ENCODE results near the gene TSEN34. TPM values are rescaled to one million over a fixed set of nuclear protein-coding genes. Genes with fewer than 3 reads are reported as not detected.
A peak's percentile ranks its signal among the peaks of the same experiment; 100 is the strongest.

The TSEN34 gene
- total RNA-seq, 1 donor from 2014 or later: 52.6 TPM

DNA sequence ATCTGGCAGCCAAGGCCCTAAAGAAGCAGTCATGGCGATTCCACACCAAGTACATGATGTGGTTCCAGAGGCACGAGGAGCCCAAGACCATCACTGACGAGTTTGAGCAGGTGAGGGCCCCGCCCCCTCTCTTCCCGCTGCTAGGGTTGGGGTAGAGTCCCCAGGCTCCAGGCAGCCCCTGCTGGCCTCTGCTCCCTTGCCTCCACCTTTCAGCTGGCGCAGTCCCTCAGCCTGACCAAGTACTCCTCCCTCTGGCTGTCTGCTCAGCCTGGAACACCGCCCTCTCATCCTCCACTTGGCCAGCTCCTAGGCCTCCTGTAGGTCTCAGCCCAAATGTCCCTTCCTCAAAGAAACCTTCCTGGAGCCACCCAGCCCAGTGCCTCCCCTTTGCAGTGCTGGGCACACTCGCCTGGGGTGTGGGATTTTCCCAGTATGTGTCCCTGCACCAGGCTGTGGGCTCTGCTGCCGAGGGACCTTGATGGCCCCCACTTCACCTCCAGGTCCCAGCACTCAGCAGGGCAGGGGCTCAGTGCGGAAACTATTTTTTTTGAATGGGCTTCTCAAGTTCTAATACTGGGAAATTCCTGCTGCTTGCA, 37.3 kb upstream of the TSEN34 start:
- H3K9me3 ChIP-seq (ENCODE audit: insufficient read depth, low read depth, low read length): no peaks in the 10 kb centered on the region
- no peak overlapping the region for H3K4me3 ChIP-seq (ENCODE audit: insufficient read depth, low read depth, low read length)
- H3K27me3 ChIP-seq (ENCODE audit: insufficient read depth, low read length): no peaks in the 10 kb centered on the region
- Mint-ChIP-seq H3K4me1 (ENCODE audit: low read depth, unreplicated experiment) (peaks cover 5% of the 10 kb centered on the region), H3K36me3 (ENCODE audit: low read depth, unreplicated experiment) (peaks cover 14% of the 10 kb centered on the region), H3K27ac (ENCODE audit: unreplicated experiment) (no peak overlapping the region), H3K27me3 (ENCODE audit: low read depth, unreplicated experiment) (no peaks in the 10 kb centered on the region), H3K9me3 (ENCODE audit: unreplicated experiment) (no peaks in the 10 kb centered on the region), H3K4me3 (ENCODE audit: unreplicated experiment) (peak overlapping the region; percentile 20)
- H2AFZ ChIP-seq (ENCODE audit: low read depth, low read length): no peak overlapping the region
- H3K9ac ChIP-seq (ENCODE audit: low read length): no peak overlapping the region
- peaks cover 48% of the 10 kb centered on the region for H3K36me3 ChIP-seq (ENCODE audit: insufficient read depth, low read length)
- H3K27ac ChIP-seq (ENCODE audit: low read depth, low read length): no peak overlapping the region
- no peak overlapping the region for H3K4me2 ChIP-seq (ENCODE audit: low read length)
- TF ChIP-seq, protein P1, sequence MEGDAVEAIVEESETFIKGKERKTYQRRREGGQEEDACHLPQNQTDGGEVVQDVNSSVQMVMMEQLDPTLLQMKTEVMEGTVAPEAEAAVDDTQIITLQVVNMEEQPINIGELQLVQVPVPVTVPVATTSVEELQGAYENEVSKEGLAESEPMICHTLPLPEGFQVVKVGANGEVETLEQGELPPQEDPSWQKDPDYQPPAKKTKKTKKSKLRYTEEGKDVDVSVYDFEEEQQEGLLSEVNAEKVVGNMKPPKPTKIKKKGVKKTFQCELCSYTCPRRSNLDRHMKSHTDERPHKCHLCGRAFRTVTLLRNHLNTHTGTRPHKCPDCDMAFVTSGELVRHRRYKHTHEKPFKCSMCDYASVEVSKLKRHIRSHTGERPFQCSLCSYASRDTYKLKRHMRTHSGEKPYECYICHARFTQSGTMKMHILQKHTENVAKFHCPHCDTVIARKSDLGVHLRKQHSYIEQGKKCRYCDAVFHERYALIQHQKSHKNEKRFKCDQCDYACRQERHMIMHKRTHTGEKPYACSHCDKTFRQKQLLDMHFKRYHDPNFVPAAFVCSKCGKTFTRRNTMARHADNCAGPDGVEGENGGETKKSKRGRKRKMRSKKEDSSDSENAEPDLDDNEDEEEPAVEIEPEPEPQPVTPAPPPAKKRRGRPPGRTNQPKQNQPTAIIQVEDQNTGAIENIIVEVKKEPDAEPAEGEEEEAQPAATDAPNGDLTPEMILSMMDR (IDR thresholded peaks at IDR 0.05; ENCODE audit: insufficient read depth, low read depth, low read length): no peak
- no peak for TF ChIP-seq EZH2 (IDR thresholded peaks at IDR 0.05; ENCODE audit: insufficient read depth, low read length)
- H4K20me1 ChIP-seq (ENCODE audit: insufficient read depth, low read length): peaks cover 62% of the 10 kb centered on the region
- H3K79me2 ChIP-seq (ENCODE audit: insufficient read depth, low read length): peaks cover 16% of the 10 kb centered on the region
- FAIRE-seq (no peak), DNase-seq (ENCODE audit: low read depth) (no peak)
- H3K4me1 ChIP-seq (ENCODE audit: insufficient read depth, low read length): peaks cover 21% of the 10 kb centered on the region

DNA sequence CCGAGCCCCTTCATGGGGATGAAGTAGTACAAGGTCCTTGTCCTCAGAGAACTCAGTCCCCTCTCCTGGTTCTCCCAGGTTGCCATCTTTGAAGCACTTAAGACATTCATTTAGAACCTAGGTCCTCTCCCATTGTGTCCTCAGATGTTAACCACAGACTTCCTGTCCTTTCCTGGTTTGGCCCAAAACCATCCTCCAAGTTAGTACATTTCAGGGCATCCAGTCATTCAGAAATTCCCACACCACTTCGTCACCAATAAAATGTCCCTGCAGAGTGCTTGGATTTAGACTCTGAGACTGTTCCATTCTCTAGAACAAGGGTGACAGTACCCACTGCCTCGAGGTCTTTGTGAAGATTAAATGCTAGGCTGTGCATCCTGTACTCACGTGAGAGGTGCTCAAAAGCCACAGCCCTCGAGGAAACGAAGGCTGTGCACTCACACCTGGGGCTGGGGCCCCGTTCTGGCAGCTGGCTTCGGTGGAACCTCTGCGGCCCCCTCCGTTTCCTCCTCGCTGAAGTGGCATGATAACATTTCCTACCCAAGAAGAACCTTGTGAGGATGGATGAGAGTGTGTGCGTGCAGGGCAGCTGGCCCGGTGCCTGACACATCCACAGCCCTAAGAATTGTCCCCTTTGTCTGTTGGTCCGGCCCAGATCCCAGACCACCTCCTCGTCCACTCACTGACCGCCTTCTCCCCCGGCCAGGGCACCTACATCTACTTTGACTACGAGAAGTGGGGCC, 36.3 kb upstream of the TSEN34 start:
- peaks cover 11% of the 10 kb centered on the region for H3K36me3 Mint-ChIP-seq (ENCODE audit: low read depth, unreplicated experiment)
- FAIRE-seq: no peak
- Histone ChIP-seq H3K27ac (ENCODE audit: low read depth, low read length) (peak overlapping the region; percentile 39), H4K20me1 (ENCODE audit: insufficient read depth, low read length) (peaks cover 54% of the 10 kb centered on the region), H3K4me3 (ENCODE audit: insufficient read depth, low read depth, low read length) (no peak overlapping the region), H3K79me2 (ENCODE audit: insufficient read depth, low read length) (peaks cover 18% of the 10 kb centered on the region), H3K4me2 (ENCODE audit: low read length) (peak overlapping the region; percentile 30), H3K9me3 (ENCODE audit: insufficient read depth, low read depth, low read length) (no peaks in the 10 kb centered on the region), H3K9ac (ENCODE audit: low read length) (peak overlapping the region; percentile 29), H3K27me3 (ENCODE audit: insufficient read depth, low read length) (no peaks in the 10 kb centered on the region), H3K4me1 (ENCODE audit: insufficient read depth, low read length) (peaks cover 25% of the 10 kb centered on the region), H2AFZ (ENCODE audit: low read depth, low read length) (no peak overlapping the region), H3K36me3 (ENCODE audit: insufficient read depth, low read length) (peaks cover 41% of the 10 kb centered on the region)
- no peak overlapping the region for H3K4me3 Mint-ChIP-seq (ENCODE audit: unreplicated experiment)
- peaks cover 5% of the 10 kb centered on the region for H3K4me1 Mint-ChIP-seq (ENCODE audit: low read depth, unreplicated experiment)
- TF ChIP-seq, protein P1 (IDR thresholded peaks at IDR 0.05; ENCODE audit: insufficient read depth, low read depth, low read length): no peak
- no peak for TF ChIP-seq EZH2 (IDR thresholded peaks at IDR 0.05; ENCODE audit: insufficient read depth, low read length)
- H3K9me3 Mint-ChIP-seq (ENCODE audit: unreplicated experiment): no peaks in the 10 kb centered on the region
- peak; percentile 49 for DNase-seq (ENCODE audit: low read depth)
- no peaks in the 10 kb centered on the region for H3K27me3 Mint-ChIP-seq (ENCODE audit: low read depth, unreplicated experiment)
- peak overlapping the region; percentile 58 for H3K27ac Mint-ChIP-seq (ENCODE audit: unreplicated experiment)

DNA sequence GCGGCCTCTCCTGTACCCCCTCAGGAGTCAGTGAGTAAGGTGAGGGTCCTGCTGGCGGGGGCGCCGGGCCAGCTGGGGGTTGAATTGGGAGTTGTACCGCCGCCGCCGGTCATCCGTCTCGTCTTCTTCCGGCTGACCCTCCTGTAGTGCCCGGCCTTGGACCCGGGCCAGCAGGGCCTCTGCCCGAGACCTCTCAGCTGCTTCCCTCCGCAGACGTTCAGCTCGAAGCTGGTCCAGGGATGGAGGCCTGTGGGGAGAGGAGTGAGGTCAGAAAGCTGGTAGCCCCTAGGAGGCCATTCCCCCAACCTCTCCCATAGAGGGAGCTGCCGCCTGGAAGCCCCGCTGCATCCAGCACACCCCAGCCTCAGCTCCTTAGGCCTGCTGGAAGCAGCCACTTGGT, 35.4 kb upstream of the TSEN34 start:
- no peak overlapping the region for H3K4me3 Mint-ChIP-seq (ENCODE audit: unreplicated experiment)
- H3K27me3 ChIP-seq (ENCODE audit: insufficient read depth, low read length): no peaks in the 10 kb centered on the region
- H4K20me1 ChIP-seq (ENCODE audit: insufficient read depth, low read length): peaks cover 48% of the 10 kb centered on the region
- H3K4me1 Mint-ChIP-seq (ENCODE audit: low read depth, unreplicated experiment): peaks cover 8% of the 10 kb centered on the region
- H3K4me1 ChIP-seq (ENCODE audit: insufficient read depth, low read length): peaks cover 30% of the 10 kb centered on the region
- no peaks in the 10 kb centered on the region for H3K9me3 Mint-ChIP-seq (ENCODE audit: unreplicated experiment)
- DNase-seq (ENCODE audit: low read depth) (no peak), FAIRE-seq (no peak)
- H3K4me3 ChIP-seq (ENCODE audit: insufficient read depth, low read depth, low read length): no peak overlapping the region
- peaks cover 18% of the 10 kb centered on the region for H3K79me2 ChIP-seq (ENCODE audit: insufficient read depth, low read length)
- no peak overlapping the region for H2AFZ ChIP-seq (ENCODE audit: low read depth, low read length)
- H3K36me3 ChIP-seq (ENCODE audit: insufficient read depth, low read length): peaks cover 39% of the 10 kb centered on the region
- H3K27me3 Mint-ChIP-seq (ENCODE audit: low read depth, unreplicated experiment): no peaks in the 10 kb centered on the region
- no peak overlapping the region for H3K4me2 ChIP-seq (ENCODE audit: low read length)
- H3K9ac ChIP-seq (ENCODE audit: low read length): no peak overlapping the region
- H3K27ac ChIP-seq (ENCODE audit: low read depth, low read length): no peak overlapping the region
- H3K9me3 ChIP-seq (ENCODE audit: insufficient read depth, low read depth, low read length): no peaks in the 10 kb centered on the region
- H3K27ac Mint-ChIP-seq (ENCODE audit: unreplicated experiment): no peak overlapping the region
- peaks cover 10% of the 10 kb centered on the region for H3K36me3 Mint-ChIP-seq (ENCODE audit: low read depth, unreplicated experiment)
- TF ChIP-seq, protein P1 (IDR thresholded peaks at IDR 0.05; ENCODE audit: insufficient read depth, low read depth, low read length): no peak
- TF ChIP-seq EZH2 (IDR thresholded peaks at IDR 0.05; ENCODE audit: insufficient read depth, low read length): no peak

Data from astrocyte (in vitro differentiated cells and primary cell).